Suppressor macrophage (primary cell): ENCODE results near the gene ZSWIM2.
"Not testable (repeated sequence)": the region's sequence is repeated elsewhere in the genome, so short reads cannot be mapped to it uniquely, and the experiment has no call there.

Experiments
- DNase-seq, 4 experiments: peaks; one replicate each; pipeline ENCODE4 v3.0.0-alpha.2; 2020 to 2022

Gene ZSWIM2

DNA sequence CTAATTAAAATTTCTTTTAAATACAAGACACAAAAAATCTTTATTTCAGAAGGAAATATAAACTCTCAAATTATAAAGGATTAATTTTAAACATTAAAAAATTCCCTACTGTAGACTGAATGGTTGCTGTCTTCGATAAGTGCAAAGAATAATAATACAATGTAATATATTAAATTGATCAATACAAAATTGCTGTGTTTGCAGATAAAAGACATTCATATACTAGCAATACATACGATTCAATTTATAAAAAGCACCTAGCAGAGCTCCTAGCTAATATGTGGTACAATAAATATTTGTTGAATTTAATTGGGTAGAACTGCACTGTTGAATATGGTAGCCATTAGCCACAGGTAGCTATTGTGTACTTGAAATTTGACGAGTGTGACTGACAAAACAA, 6.6 kb downstream of the ZSWIM2 start:
- no peak for DNase-seq

DNA sequence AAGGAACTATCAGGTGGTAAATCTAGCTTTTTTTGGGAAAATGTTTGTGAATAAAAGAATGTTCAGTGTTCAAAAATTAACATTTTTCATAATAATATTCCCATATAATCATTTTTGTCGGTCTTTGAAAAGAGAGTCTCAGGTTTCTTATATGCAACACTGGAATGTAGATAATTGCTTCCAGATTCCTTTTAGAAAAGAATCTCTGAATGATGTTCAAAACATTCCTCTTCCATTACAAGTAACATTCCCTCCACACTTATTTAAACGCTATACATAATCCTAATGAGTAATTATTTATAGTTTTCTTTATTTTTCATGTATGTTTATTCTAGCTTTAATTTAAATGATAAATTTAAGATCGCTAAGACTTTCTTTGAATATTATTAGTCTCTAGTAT, 7.0 kb downstream of the ZSWIM2 start:
- DNase-seq, result no peak

DNA sequence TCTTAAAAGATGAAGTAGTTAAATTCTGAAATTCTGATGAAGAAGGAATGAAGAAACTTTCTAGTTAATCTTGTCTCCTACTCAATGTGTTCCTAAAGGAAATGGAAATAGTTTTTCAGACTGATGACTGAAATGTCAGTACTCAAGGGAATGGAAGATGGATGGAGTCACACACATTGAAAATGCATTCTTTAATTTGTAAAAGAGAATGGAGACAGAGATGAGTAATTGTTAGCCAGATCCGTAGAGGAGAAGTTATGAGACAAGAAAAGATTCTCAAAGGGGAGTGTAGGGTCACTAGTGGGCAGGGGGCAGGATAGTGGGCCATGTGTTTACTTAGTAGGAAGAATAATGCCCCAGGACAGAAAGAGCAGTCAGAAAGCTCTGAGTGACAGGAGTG, 13.3 kb downstream of the ZSWIM2 start:
- no peak for DNase-seq

GRCh38 chr2:186827862-186828492, 21.0 kb downstream of the ZSWIM2 start:
- no peak for DNase-seq

GRCh38 chr2:186827411-186827810, 21.6 kb downstream of the ZSWIM2 start:
- DNase-seq, result no peak

DNA sequence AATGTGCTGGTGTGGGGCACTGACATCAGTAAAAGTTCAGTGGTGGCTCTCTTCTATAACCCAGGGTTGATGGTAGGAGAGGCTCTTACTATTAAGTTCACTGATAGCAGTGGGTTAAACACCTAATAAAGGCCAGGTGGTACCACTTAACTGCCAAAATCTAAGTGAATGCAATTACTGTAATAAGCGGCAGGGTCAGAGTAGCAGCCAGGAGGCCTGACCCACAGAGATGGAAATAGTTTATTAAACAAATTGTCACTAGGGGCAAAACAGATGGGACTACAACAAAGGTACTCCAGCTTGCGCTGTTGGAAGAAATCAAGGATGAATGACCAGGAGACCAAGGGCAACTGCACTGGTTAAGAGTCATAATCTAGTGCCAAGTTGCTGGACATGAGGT, 26.6 kb downstream of the ZSWIM2 start:
- no peak for DNase-seq

DNA sequence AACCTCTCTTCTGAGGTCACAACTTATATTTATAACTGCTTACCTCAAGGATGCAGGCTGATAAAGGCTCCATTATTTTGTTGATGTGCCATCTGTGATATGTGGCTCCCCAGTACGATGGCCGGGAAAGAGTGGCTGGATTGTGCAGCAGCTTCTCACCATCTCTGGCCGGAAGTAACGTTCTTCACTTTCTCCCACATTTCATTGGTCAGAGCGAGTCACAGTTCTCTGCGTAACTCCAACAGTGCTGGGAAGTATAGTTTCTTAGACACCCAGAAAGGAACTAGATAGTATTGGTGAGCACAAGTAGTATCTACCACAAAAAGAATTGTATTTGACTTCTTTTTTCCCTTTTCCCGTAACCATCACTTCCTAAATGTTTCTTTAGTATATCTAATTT, 28.7 kb downstream of the ZSWIM2 start:
- DNase-seq, result no peak

DNA sequence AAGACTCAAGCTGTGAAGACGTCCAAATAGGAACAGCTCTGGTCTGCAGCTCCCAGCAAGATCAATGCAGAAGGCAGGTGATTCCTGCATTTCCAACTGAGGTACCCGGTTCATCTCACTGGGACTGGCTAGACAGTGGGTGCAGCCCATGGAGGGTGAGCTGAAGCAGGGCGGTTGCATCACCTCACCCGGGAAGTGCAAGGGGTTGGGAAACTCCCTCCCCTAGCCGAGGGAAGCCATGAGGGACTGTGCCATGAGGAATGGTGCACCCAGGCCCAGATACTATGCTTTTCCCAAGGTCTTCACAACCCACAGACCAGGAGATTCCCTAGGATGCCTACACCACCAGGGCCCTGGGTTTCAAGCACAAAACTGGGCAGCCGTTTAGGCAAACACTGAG, 37.2 kb downstream of the ZSWIM2 start:
- DNase-seq, result not testable (repeated sequence)

DNA sequence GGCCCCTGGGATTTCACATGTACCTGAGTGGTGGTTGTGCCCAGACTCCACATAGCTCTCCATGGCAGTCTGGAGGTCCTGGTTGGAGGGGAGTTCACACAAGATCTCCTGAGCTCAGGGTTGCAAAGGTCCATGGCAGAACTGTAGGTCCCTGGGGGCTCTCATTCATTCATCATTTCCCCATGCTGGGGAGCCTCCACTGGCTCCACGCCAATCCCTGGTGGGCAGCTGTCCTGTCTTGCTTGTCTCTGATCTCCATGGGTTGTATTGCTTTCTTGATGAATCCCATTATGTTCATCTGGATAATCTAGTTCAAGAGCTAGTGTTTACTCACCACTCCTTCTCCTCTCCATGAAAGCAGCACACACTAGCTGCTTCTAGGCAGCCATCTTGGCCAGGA, 42.4 kb downstream of the ZSWIM2 start:
- no peak for DNase-seq

DNA sequence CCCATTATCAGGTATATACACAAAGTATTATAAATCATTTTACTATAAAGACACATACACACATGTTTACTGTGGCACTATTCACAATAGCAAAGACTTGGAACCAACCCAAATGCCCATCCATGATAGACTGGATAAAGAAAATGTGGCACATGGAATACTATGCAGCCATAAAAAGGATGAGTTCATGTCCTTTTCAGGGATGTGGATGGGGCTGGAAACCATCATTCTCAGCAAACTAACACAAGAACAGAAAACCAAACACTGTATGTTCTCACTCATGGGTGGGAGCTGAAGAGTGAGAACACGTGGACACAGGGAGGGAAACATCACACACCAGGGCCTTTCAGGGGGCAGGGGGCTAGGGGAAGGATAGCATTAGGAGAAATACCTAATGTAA, 50.4 kb downstream of the ZSWIM2 start:
- DNase-seq, result not testable (repeated sequence)

DNA sequence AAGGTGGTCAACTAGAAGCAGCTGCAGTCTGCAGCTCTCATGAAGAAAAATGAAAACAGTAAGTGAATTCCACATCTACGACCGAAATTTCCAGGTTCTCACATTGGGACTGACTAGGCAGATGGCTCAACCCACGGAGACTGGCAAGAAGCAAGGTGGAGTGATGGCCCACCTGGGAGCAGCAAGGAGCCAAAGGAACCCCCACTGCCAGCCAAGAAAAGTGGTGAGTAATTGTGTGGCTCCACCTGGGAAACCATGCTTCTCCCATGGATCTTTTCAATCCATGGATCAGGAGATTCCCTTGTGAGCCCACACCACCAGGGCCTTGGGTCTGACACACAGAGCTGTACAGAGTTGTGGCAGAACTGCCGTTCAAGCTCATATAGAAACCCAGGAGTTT, 64.0 kb downstream of the ZSWIM2 start:
- no peak for DNase-seq

DNA sequence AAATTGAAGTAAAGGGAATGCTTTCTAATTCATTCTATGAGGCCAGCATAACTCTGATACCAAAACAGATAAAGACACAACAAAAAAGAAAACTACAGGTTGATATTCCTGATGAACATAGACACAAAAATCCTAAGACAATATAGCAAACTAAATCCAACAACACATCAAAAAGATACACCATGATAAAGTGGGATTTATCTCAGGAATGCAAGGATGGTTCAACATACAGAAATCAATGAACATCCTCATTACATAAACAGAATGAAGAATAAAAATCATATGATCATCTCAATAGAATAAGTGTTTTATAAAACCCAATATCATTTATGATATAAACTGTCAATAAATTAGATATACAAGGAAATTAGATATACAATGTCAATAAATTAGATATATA, 65.7 kb downstream of the ZSWIM2 start:
- DNase-seq, result no peak

DNA sequence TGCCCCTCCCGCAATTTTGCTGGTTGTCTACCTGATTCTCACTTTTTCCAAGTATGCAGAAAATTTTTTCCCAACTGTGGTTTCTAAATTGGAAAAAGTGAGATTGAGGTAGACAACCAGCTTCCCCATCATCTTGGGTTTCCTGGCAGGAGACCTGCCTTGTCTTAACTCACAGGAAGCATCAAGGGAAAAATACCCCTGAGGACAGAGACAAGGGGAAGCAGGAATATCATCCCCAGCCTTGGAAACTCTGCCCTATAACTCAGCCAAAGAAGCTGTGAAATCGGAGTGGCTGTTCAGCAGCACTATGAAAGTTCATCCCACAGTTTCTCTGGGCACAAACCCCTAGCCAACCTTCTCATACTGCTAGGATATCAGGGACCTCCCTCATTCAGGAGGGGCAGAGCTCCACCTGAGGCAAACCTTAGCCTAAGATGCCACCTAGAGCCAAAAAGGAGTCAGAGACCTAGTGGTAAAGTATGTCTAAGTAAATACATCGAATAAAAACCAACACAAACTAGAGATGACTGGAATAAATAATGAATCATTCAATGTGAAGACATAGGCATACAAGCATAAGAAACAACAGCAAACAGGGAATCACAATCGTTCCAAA, 68.2 kb downstream of the ZSWIM2 start:
- DNase-seq, result no peak
